Frontal cortex (tissue), 4 donors: Measurements from ENCODE around the gene ZNF317. TPM values are rescaled to one million over a fixed set of nuclear protein-coding genes. Genes with fewer than 3 reads are reported as not detected.
"Not testable (repeated sequence)": the region's sequence is repeated elsewhere in the genome, so short reads cannot be mapped to it uniquely, and the experiment has no call there.

Experiments
- DNase-seq, 2 donors: peaks; one replicate each; pipeline ENCODE4 v3.0.0; 2012; ENCODE audit warnings: low spot score in 2 of 2
- FAIRE-seq: peaks from 2 replicates; lab custom pipeline; 2012; peaks lifted over from hg19 to GRCh38; lab: Jason Lieb, UNC
- total RNA-seq: library from RNA; depleted of rRNA; stranded (reverse); fragments of >200 nt; gene quantifications from one replicate; pipeline ENCODE4 v1.2.3, GENCODE V29; 2014
- donor health status: control.
- donor health status: control.
- donor health status: control.

The ZNF317 gene
- total RNA-seq, 1 donor from 2014 or later: 17.1 TPM

DNA sequence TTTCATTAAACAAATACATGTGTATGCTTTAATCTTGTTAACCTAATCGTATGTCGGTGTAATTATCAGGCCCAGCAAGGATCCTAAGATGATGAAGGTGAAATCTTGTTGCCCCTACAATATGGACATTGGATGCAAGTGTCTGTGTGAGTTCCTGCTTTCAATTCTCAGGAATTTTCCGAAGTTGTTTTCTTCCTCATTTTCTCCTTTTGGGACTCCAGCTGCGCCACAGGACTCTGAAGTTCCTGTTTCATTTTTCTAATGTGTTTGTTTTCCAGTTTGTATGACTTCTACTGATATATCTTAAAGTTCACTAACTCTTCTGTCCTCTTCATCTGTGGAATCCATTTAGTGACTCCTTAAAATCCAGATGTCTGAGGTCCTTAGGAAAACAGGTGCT lies 26.6 kb downstream of the ZNF317 start:
- FAIRE-seq: no peak
- no peak for DNase-seq

DNA sequence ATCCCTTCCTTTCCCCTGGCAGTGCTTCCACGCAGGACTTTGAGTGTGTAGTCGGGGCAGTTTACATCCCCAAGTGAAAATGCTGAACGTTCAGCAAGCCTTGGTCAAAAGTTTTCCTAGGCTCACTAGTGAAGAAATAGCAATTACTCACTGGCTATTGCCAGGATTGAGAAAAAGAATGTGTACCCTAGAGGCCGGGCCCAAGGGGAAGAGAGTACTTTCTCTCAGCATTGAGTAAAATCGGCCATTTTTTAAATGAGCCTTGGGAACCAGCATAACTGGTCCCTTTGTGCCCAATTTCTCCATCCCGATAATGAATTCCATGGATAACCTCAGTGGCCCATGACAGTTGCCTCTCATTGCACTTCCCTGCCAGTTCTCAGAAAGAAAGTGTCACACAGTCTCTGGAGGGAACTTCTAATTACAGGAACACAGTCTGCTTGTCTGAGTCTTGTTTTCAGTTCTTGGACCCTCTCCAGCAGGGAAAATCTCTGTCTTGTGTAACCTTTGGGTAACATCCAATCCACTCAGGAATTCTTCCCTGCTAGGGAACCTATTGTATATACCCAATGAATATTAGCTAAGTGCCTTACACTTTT lies 31.3 kb downstream of the ZNF317 start:
- DNase-seq (no peak), FAIRE-seq (no peak)

DNA sequence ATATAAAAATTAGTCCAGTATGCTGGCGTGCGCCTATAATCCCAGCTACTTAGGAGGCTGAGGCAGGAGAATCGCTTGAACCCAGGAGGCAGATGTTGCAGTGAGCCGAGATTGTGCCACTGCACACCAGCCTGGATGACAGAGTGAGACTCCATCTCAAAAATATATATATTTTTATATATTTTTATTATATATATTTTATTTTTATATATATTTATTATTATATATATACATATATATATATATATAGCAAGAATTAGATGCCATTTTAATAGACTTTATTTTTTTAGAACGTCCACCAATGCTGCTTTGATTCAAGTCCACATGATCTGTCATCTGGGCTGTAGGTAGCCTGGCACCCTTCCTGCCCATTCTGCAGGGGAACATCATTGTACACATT lies 35.1 kb downstream of the ZNF317 start:
- FAIRE-seq: no peak

DNA sequence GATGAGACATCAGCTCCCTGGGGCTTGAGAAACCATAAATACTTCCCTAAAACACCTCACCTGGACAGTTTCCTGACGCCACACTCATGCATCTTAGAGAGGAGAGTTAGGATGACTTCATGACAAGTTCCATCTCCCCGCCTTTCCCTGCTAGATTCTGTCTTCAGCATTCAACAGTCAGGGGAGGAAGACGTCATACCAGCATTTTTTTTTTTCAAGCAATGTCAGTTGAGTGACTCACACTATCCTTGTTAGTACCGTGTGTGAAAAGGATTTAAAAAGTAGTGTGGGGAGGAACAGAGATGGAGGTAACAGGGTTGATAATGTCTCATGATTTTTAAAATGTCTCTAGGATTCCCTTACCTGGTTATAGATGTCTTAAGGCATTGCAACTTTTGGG lies 38.7 kb downstream of the ZNF317 start, which contains the start of gene OR7D2:
Gene OR7D2 (plus strand): TSS at position 79 of the 400 bp plus-strand sequence. CDS start 6,803 bp downstream, outside the sequence.
- no peak for FAIRE-seq

More for the DNA sequence above, 35.1 kb downstream of the ZNF317 start:
- DNase-seq: no peak

DNA sequence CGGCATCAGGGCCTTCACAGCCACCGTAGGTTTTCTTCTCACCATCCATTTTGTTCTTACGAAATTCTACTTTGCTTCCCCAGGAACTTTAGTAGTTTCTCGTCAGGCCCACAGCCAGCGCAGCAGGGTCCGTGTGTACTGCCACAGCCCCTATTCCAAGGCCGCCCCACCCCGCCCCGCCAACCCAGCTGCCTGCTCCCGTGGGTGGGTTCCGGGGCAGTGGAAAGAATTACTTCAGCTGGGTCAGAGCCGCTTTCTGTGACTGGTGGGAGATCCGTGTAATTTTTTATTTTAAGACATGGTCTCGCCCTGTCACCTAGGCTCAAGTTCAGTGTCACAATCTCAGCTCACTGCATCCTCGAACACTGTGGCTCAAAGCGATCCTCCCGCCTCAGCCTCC lies 42.8 kb downstream of the ZNF317 start:
- no peak for FAIRE-seq
- DNase-seq: no peak

More for the DNA sequence above, 38.7 kb downstream of the ZNF317 start, which contains the start of gene OR7D2:
- no peak for DNase-seq

DNA sequence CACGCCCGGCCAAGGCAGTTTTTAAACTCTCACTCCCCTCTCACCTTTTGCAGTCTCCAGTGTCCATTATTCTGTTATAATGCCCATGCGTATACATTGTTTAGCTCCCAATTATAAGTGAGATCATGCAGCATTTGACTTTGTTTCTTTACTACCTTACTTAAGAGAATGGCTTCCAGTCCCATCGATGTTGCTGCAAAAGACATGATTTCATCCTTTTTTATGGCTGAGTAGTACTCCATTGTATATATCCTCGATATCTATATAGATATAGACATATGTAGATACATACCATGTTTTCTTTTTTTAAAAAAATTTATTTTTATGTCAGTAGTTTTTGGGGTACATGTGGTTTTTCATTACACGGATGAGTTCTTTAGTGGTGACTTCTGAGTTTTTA lies 47.0 kb downstream of the ZNF317 start:
- FAIRE-seq (no peak), DNase-seq (no peak)

DNA sequence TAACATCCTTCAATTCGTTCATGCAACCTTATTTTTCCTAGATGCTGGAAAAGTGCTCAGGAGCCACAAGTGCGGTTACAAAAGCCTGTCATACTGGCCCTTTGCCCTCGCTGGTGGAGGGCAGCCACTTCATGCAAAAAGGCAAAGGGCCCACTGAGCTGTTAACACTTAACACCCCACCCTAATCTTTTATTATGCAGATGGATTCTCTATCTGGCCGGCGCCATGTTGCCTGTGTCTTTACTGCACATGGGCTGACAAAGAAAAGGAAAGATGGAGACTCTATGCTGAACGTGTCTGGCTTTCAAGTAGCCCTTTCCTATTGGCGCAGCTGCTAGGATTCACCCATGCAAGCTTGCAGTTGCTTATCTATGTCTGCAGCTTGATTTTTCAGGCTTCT lies 49.3 kb downstream of the ZNF317 start:
- no peak for DNase-seq
- no peak for FAIRE-seq

DNA sequence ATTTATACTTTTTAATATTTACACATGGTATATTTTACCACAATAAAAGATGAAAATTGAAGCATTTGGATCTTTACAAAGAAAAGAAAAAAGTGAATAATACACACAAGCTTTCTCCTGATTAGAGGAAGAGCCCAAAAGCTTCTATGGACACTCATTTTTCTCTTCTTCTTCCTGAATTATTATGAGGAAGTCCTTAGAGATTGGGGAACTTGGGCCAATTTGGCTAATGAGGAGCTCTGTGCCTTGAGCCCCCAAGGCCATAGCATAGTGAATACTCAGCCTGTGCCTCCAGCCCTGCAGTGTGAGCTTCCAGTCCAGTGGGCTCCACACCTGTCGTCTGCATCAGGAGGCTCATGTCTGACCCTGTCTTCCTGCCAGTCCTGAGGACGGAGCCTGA lies 57.8 kb downstream of the ZNF317 start:
- not testable (repeated sequence) for DNase-seq, FAIRE-seq

DNA sequence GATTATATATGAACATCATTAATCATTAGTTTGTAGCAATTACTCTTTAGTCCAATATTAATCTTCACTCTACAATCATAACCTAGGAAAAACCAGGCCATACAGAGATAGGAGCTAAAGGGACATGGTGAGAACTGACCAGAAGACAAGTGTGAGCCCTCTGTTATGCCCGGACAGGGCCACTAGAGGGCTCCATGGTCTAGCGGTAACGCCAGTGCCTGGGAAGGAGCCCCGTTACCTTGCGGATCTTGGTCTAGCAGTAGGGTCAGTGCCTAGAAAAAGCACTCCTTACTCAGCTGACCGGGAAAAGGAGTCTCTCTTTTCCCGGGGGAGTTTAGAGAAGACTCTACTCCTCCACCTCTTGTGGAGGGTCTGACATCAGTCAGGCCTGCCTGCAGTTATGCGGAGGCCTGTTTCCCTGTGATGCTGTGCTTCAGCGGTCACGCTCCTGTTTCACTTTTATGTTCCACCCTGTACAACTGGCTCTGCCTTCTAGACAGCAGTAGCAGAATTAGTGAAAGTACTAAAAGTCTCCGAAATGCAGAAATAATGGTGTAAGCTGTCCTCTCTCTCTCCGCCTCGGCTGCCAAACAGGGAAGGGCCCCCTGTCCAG lies 65.4 kb downstream of the ZNF317 start:
- peak in 1 of 2 donors; percentile 42 for DNase-seq
- no peak for FAIRE-seq

Other genes with a start within 250 kb of the ZNF317 start
- gene MUC16, start 130.0 kb upstream of the ZNF317 start, total RNA-seq: not detected
- gene OR1M1, start 53.3 kb upstream of the ZNF317 start, total RNA-seq: not detected
- not detected for gene OR7G2, start 32.9 kb upstream of the ZNF317 start, total RNA-seq
- not detected for gene OR7G1, start 24.6 kb upstream of the ZNF317 start, total RNA-seq
- gene OR7G3, start 13.4 kb upstream of the ZNF317 start, total RNA-seq: not detected
- not detected for gene OR7D2, start 38.6 kb downstream of the ZNF317 start, total RNA-seq
- not detected for gene OR7D4, start 79.2 kb downstream of the ZNF317 start, total RNA-seq
- gene OR7E24, start 110.5 kb downstream of the ZNF317 start, total RNA-seq: not detected
- 25.3 TPM for gene ZNF699, start 169.4 kb downstream of the ZNF317 start, total RNA-seq
- 42.8 TPM for gene ZNF559, start 183.8 kb downstream of the ZNF317 start, total RNA-seq
- gene ZNF177, start 222.6 kb downstream of the ZNF317 start, total RNA-seq: 8.2 TPM